GM21526 (cell line): ENCODE data around the gene GRB10.

Experiments used
- ATAC-seq: cut with Tn5 transposase; IDR thresholded peaks from one replicate; pipeline ENCODE4 v1.9.1; 2021; ENCODE audit warnings: moderate library complexity; ENCODE audit not compliant: unreplicated experiment, low FRiP score

The GRB10 gene

GRCh38 chr7:50805447-50806125 is 22.9 kb upstream of the GRB10 start:
- no peak for ATAC-seq

DNA sequence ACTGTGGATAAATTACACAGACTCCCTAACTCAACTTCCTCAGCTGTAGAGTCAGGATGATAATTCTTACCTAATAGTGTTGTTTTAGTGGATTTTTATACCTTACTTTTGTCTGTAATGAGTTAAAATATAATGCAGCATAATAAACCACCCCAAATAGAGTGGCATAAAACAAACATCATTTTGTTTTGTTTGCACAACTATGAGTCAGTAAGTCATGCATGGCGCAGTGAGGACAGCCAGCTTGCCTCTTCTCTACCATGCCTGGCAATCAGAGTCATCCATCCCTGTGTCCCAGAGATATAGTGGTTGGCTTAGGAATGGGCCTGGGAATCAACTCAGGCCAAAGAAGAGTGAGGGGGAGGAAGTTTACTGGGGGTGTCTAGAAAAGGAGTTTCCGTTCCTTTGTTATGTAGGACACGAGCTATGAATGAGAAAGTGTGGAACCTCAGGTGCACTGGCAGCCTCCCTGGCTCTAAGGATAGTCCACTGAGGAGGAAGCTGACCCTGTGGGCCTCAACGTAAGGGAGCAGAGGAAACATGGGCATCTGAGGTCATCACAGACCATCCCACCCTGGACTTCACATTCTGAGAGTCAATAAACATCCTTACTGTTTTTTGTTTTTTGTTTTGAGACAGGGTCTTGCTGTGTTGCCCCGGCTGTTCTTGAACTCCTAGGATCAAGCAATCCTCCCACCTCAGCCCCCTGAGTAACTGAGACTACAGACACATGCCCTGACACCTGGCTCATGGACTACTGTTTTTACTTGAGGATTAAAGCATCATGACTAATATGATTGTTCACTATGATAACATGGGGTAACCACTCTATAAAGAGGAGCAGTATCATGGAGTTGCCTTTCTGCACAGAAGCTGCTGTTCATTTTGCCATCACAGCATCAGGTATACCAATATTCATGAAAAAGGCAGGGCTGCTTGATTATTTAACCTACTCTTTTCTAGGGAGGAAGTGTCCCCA is 21.0 kb upstream of the GRB10 start:
- no peak for ATAC-seq

- no peak for ATAC-seq
Observed at GRCh38 chr7:50801907-50802306, 19.2 kb upstream of the GRB10 start.

- ATAC-seq: no peak
Observed at GRCh38 chr7:50799873-50800272, 17.2 kb upstream of the GRB10 start.

DNA sequence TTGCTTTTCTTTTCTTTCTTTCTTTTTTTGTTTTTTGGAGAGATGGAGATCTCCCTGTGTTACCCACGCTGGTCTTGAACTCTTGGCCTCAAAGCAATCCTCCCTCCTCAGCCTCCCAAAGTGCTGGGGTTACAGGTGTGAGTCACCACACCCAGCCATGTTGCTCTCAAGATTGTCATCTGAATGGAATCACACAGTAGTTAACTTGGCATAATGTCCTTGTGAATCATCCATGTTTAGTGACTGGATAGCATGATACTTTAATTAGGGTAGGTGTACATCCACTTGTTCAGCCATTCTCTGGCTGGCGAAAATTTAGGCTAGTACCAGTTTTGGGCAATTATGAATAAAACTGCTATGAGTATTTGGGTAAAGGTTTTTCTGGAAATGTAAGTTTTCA is 15.4 kb upstream of the GRB10 start:
- no peak for ATAC-seq

DNA sequence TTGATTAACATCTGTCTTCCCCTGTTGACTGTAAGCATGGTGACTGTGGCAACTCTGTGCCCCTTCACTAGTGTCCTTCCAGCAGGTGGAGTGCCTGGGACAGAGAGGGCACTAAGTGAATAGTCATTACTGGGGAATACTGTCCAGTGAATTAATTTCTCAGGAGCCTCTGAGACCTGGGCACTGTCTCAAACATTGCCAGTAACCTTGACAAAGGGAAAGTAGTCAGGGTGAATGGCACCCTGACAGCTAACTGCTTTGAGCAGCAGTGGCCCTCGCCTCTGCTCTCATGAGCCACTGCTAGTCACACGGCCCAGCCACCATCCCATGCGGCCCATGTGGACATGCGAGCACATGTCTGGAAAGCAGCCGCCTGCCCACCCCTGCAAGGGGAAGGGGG is 13.1 kb upstream of the GRB10 start:
- ATAC-seq: no peak

DNA sequence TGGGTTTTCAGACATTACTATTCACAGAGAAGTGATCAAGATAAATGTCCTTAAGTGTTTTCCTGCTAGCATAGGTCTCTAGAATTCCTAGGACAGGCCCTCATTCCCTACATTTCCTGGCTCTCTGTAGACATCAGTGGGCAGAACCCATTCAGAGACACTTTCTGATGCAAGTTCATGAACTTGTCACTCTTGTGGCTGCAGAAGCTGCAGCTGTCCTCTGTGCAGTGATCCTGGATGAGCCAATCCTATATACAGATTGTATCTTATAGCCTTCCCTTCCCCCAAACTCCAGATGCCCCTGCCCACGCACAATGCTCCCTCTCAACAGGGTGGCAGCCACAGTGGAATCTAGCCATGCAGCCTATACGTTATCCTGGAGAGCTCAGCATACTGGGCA is 12.6 kb upstream of the GRB10 start:
- ATAC-seq: no peak

- ATAC-seq: no peak
Observed at GRCh38 chr7:50793947-50794570, 11.4 kb upstream of the GRB10 start.

DNA sequence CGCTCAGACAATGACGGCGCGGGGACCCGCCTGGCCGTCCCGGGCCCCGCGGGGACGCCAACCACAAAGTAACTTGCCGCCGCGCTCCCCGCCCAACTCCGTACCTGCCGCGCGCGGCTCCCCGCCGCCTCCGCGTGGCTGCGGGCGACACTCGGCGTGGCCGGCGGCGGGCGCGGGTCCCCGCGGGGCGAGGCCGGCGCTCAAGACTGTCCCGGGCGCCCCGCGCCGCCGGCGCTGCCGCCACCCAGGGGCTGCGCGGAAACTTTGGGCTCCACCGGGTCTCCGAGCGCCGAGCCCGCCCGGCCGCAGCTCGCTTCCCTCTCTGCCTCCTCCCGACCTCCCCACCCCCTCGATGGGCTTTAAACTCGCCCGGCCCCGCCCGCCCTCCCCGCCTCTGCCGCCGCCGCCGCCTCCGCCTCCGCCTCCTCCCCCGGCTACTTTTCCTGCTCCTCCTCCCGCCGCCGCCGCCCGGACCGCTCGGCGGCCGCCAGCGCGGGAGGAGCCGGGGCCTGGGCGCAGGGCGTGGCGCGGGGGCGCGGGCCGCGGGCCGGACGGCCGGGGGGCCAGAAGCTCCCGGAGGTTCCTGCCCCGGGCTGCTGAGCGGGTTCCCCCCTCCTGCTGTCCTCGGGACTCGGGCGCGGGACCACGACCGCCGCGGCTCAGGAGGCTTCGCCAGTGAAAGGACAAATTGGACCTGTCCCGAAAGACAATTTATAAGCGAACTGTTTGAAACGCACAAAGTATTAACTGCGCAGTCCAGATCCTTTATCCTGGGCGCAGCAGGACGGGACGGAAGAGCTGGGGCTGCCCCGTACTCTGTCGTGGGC is 10.6 kb upstream of the GRB10 start:
- no peak for ATAC-seq

GRCh38 chr7:50792342-50793119 is 9.8 kb upstream of the GRB10 start:
- ATAC-seq: no peak

DNA sequence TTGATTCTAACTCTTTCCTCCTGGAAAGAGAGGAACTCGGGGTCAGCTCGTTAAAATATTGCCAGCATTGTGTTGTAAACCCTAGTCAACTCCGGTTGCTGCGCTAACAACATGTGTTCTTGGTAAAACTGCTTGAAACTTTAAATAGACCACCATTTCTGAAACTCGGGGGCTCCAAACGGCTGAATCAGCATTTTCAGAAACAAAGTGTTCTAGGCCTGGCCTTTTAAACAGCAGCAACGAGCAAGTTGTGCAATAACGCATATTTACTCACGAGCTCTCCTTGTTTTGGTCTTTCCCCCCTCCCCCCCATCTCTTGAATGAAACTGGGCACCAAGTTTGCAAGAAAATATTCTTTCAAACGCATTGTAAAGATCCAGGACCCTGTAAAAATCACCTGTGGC is 9.2 kb upstream of the GRB10 start:
- ATAC-seq: no peak

GRCh38 chr7:50791363-50791937 is 8.8 kb upstream of the GRB10 start:
- no peak for ATAC-seq

DNA sequence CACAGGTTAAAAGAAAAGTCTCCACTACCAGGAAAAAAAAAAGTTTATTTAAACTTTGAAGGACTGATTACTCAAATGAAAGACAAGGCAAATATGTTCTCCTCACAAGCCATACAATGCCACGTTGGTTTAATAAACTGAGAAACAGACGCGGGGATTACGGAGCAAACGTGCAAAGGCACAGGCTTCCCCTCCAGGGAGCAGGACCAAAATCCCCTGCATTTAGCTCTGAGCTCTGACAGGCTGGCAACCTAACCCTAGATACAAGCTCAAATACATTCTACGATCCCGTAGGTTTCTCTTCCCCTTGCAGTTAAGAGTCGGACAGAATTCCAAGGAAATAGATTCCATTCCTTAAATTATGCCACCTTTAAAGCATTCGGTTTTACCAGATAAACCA is 7.7 kb upstream of the GRB10 start:
- ATAC-seq: no peak

GRCh38 chr7:50788382-50788781 is 5.7 kb upstream of the GRB10 start:
- ATAC-seq: no peak

GRCh38 chr7:50787825-50788224 is 5.1 kb upstream of the GRB10 start:
- ATAC-seq: no peak

- ATAC-seq: no peak
Observed at GRCh38 chr7:50785346-50785745, 2.6 kb upstream of the GRB10 start.

DNA sequence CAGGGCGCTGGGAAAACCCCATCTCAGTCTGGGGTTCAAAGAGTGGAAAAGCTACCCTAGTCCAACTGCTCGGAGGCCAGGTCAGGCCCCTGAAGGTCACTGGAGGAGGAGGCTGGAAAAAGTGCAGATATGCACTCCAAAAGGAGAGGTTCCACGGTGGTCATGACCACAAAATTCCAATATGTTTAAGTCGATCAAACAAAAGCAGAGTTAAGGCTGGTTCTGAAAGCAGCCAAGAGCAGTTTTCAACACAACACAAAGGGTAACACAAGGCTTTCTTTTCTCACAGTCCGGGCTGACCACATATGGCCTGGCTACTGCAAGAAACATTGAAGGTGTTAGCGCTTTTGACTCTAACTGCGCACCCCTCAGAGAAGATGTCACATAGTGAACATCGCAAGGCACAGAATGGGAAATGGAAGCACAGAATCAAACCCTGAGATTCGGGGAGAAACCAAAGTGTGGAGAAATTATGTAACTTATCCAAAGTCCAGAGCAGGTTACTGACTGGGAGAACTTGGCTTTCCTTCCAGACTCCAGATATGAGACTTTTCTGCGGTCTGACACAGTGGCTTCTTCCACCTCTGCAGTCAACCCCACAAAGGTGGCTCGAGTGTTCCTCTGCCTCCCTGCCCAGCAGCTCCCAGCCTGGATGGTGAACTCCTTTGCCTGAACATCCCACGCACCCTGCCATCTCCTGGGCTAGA is 1.3 kb upstream of the GRB10 start:
- no peak for ATAC-seq

DNA sequence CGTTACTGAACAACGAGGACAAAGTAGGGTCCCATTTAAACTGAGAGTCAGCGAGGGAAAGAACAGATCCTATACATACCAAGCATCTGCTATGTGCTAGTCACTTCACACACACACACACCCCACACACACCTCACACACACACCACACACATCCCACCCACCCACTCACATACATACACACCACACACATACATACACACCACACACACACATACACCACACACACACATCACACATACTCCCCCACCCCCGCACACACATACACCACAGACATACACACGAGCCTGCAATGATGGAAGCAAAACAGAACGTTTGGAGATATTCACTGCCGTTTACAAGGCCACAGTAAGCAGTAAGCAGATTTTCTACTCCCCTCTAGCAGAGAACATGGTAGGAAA is 607 bp upstream of the GRB10 start:
- ATAC-seq: no peak
